ENCODE measurements around the gene FTSJ1. TPM values are rescaled to one million over a fixed set of nuclear protein-coding genes. Genes with fewer than 3 reads are reported as not detected.

The FTSJ1 gene
- total RNA-seq, 4 donors from 2014 or later = 35.7 to 49.4 (median 36.3) TPM

DNA sequence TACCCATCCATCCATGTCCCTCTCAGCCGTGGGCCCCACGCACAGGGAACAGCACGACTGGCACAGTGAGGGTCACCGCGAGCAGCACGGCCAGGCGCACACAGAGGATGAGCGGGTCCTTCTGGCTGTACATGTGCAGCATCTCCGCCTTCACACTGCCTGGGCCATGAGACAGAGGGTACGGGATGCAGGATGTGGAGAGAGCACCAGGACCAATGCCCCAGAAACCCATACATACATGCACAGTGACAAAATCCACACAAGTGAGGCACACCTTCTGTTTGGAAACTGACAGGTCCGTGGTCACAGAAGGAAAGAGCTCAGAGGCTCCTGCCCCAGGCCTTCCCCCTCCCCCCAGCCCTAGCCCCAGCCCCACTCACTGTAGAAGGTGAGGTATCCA, 15.4 kb upstream of the FTSJ1 start:
- TF ChIP-seq, protein P1, sequence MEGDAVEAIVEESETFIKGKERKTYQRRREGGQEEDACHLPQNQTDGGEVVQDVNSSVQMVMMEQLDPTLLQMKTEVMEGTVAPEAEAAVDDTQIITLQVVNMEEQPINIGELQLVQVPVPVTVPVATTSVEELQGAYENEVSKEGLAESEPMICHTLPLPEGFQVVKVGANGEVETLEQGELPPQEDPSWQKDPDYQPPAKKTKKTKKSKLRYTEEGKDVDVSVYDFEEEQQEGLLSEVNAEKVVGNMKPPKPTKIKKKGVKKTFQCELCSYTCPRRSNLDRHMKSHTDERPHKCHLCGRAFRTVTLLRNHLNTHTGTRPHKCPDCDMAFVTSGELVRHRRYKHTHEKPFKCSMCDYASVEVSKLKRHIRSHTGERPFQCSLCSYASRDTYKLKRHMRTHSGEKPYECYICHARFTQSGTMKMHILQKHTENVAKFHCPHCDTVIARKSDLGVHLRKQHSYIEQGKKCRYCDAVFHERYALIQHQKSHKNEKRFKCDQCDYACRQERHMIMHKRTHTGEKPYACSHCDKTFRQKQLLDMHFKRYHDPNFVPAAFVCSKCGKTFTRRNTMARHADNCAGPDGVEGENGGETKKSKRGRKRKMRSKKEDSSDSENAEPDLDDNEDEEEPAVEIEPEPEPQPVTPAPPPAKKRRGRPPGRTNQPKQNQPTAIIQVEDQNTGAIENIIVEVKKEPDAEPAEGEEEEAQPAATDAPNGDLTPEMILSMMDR (IDR thresholded peaks at IDR 0.05; ENCODE audit: low read depth) = no peak

DNA sequence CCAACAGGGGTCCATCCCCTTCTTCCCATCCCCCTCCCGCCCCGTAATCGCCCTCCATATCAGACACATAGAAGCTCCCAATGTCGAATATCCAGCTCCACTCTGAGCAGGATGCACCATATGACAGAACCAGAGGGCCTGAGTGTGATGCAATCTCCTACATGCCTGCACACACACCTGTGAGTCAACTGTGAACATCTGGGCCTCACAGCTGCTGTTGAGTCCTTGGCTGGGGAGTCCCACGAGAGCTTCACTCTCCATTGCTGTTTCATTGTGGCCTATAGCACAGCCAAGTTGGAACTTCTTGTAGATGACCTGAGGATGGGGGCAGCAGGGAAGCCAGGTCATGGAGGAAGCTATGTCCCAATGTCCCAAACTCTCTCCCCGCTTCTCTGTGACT, 14.2 kb upstream of the FTSJ1 start:
- TF ChIP-seq, protein P1 (IDR thresholded peaks at IDR 0.05; ENCODE audit: low read depth) = no peak

DNA sequence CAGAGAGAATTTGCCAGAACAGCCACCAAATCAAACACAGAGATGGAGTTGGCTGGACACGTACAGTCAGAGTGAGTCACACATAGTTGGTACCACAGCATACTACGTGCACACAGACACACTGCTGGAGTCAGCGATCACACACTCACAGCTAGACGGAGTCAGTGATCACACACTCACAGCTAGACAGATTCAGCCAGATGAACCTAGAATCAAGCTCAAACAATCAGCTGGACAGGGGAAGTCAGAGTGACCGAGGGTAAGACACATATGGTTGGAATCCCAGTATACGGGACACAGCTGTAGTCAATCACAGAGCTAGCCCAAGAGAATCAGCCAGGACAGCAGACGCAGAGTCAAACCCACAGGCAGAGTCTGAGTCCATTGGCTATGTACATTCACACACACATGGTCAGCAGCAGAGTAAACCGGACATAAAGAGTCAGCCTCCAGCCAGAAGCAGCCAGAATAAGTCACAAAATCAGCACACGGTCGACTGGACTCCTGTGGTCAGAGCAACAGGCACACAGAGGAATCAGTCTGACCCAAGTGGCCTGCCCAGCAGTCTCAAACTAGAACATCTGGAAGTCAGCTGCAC, 10.6 kb upstream of the FTSJ1 start:
- TF ChIP-seq, protein P1 (IDR thresholded peaks at IDR 0.05; ENCODE audit: low read depth) = no peak

DNA sequence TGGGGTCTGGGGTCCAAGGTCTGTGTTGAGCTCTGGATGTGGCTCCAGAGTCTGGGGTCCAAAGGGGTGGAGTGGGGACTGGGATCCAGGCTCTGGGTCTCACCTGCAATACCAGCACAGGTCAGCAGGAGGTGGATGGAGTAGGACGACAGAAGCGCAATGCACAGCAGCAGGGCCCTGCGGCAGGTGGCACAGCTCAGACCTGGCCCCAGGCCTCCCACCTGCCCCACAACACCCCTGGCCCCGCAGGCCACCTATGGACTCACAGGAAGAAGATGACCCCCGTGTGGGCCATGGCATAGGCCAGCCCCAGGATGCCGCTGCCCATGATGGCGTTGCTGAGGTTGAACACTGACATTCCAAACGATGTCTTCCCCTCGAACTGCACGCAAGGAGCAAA, 9.3 kb upstream of the FTSJ1 start:
- TF ChIP-seq, protein P1 (IDR thresholded peaks at IDR 0.05; ENCODE audit: low read depth) = no peak

DNA sequence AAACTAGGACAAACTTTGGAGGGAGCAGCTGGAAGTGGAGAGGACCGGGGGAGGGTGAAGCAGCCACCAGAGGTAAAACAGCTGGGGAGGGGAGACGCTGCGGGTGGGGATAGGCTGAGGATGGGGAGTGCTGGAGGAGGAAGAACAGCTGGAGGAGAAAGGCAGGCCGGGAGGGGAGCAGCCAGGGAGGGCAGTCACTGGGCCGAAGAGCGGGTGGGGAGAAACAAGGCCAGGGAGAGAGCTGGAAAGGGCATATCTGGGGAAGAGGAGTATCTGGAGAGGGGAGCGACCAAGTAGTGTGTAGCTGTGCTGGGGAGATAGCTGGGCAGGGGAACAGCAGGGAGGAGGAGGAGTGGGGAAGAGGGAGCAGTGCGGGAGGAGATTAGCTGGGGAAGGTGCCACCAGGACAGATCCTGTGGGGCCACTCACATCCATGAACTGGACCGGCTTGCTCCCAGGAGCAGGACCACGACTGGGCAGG, 8.7 kb upstream of the FTSJ1 start:
- TF ChIP-seq, protein P1 (IDR thresholded peaks at IDR 0.05; ENCODE audit: low read depth) = no peak

DNA sequence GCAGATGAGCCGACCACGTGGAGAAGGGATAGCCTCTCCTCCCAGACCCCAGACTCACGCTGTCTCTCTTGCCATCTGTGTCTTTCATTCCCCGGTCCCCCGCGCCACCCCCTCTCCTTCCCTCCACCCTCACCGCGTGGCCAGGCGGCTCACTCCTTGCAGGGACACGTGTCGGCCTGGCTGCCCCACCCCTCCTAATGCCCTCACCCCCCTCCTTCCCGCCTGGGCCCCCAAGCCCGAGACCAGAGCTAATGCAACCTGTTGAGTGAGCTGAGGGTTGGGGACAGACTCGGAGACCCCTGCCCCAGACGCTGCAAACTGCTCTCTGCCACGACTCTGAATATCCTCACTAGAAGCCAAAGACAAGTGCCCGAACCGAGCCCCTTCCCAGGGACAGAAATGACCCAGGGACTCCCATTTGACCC, 7.7 kb upstream of the FTSJ1 start:
- TF ChIP-seq, protein P1 (IDR thresholded peaks at IDR 0.05; ENCODE audit: low read depth) = no peak

DNA sequence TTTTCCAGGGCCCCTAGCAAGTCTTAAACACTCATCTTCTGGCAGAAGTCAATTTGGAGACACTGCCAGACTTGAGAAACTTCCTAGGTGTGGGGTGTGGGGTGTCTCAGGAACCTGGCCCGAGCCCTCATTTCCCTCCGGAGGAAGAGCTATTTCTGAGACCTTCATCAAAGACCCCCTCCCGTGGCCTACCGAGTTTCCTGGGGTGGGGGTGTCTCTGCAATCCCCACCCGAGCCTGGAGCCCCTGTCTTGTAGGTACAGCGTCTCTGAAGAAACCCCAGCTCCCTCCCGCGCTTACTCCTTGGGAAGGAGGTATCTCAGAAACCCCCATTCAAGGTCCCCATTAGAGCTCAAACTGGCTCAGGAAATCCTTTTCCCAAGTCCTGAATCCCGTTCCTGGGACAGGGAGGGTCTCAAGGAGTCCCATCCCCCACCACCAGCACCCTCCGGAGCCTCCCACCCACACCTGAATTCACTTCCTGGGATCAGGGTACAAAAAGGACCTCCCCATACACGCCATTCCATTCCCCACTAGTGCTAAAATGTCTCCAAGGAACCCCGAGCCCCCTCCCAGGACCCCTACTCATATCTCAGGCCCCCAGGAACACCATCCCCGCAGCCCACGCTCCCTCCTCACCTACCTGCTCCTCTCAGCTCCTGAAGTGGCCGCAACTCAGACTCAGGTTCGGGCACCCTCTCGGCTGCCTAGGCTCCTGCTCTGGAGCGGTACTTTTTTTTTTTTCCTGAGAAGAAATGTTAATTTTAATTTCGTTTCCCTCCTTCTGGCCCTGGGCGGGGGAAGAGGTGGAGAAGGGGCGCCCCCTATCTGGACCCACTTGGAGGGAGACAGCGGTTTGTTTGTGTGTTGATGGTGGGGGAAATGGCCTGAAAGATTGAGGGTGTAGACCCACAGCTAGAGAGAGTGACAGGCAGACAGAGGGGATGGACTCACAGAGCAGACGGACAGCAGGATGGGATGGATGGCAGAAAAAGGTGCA, 7.0 kb upstream of the FTSJ1 start:
- TF ChIP-seq, protein P1 (IDR thresholded peaks at IDR 0.05; ENCODE audit: low read depth) = no peak

Data from subcutaneous adipose tissue (tissue), 4 donors.